ENCODE results near the gene AP2B1.

- TF ChIP-seq CTCF (IDR thresholded peaks at IDR 0.05; ENCODE audit: low read depth, low read length, missing input control) = no peak
- TF ChIP-seq MAX (IDR thresholded peaks at IDR 0.05) = no peak
- TF ChIP-seq GABPA (IDR thresholded peaks at IDR 0.05 in 1 of 2, conservative IDR thresholded peaks at IDR 0.05 in 1 of 2) = no peak
Observed at GRCh38 chr17:35774499-35774898, 187.4 kb downstream of the AP2B1 start.

All from liver (tissue), 3 donors.